CD4-positive, alpha-beta memory T cell (primary cell): Measurements from ENCODE around the gene IFNA21. TPM values are rescaled to one million over a fixed set of nuclear protein-coding genes. Genes with fewer than 3 reads are reported as not detected.

Experiments
- CTCF ChIA-PET: fragments of 350-600 bp; sonication (Branson Sonifier 250); formaldehyde crosslinking; loops from one replicate; lab custom pipeline; 2021; ENCODE audit warnings: inconsistent platforms; ENCODE audit not compliant: partially characterized antibody; lab: Charles Lee
- POLR2A ChIA-PET: fragments of 350-600 bp; sonication (Branson Sonifier 250); formaldehyde crosslinking; loops from one replicate; lab custom pipeline; 2021; ENCODE audit not compliant: partially characterized antibody; lab: Charles Lee
- DNase-seq, 5 donors: peaks; one replicate each; pipeline versions ENCODE4 v3.0.0 to v3.0.0-alpha.2; 2020 to 2022; ENCODE audit warnings: mixed read lengths in 1 of 5
- H3K27ac ChIP-seq: one replicate; pipeline ENCODE4 v1.7.0; 2013; ENCODE audit warnings: low read depth, low read length
- H3K27me3 ChIP-seq: 2 replicates; pipeline ENCODE4 v1.7.0; 2013; ENCODE audit warnings: mild to moderate bottlenecking, low read length, moderate library complexity; ENCODE audit not compliant: insufficient read depth
- H3K36me3 ChIP-seq: 2 replicates; pipeline ENCODE4 v1.7.0; 2013; ENCODE audit warnings: mild to moderate bottlenecking, low read length, moderate library complexity; ENCODE audit not compliant: insufficient read depth
- H3K4me1 ChIP-seq: 2 replicates; pipeline ENCODE4 v1.7.0; 2013; ENCODE audit warnings: mild to moderate bottlenecking, low read length, moderate library complexity; ENCODE audit not compliant: insufficient read depth
- H3K4me3 ChIP-seq, 2 donors: one replicate each; pipeline ENCODE4 v1.7.0; 2013; ENCODE audit warnings: low read length in 2 of 2, mild to moderate bottlenecking in 1 of 2
- H3K9me3 ChIP-seq, 2 donors: one replicate each; pipeline ENCODE4 v1.7.0; 2013; ENCODE audit warnings: low read length in 2 of 2, control low read depth in 1 of 2; ENCODE audit not compliant: control insufficient read depth in 1 of 2
- H3K27ac Mint-ChIP-seq, 7 donors: one replicate each; pipeline ENCODE4 v1.8.0; 2020 to 2021; ENCODE audit warnings: mixed read lengths in 7 of 7, mild to moderate bottlenecking in 6 of 7, inconsistent platforms in 3 of 7, moderate library complexity in 3 of 7
- H3K27me3 Mint-ChIP-seq, 2 donors: one replicate each; pipeline ENCODE4 v1.8.0; 2020 to 2021; ENCODE audit warnings: mixed read lengths in 2 of 2
- H3K36me3 Mint-ChIP-seq, 2 donors: one replicate each; pipeline ENCODE4 v1.8.0; 2020 to 2021; ENCODE audit warnings: mixed read lengths in 2 of 2, inconsistent platforms in 1 of 2, mild to moderate bottlenecking in 1 of 2
- H3K4me1 Mint-ChIP-seq, 4 donors: one replicate each; pipeline ENCODE4 v1.8.0; 2020 to 2021; ENCODE audit warnings: mixed read lengths in 4 of 4, mild to moderate bottlenecking in 1 of 4
- H3K4me3 Mint-ChIP-seq, 8 donors: one replicate each; pipeline ENCODE4 v1.8.0; 2020 to 2021; ENCODE audit warnings: mixed read lengths in 8 of 8, mild to moderate bottlenecking in 7 of 8, moderate library complexity in 6 of 8, inconsistent platforms in 3 of 8
- H3K9me3 Mint-ChIP-seq, 8 donors: one replicate each; pipeline ENCODE4 v1.8.0; 2020 to 2021; ENCODE audit warnings: mixed read lengths in 8 of 8, mild to moderate bottlenecking in 5 of 8, inconsistent platforms in 3 of 8, moderate library complexity in 1 of 8
- intact Hi-C: fragments of 100-400 bp; cut with micrococcal nuclease; formaldehyde crosslinking; loops from one replicate; pipeline ENCODE4 v1.15.1; 2023
- polyA plus RNA-seq, 2 donors: library from polyadenylated mRNA; unstranded; fragments of 300-500 nt; fragmentation: Illumina TruSeq; gene quantifications; one replicate each; pipeline ENCODE4 v1.2.3, GENCODE V29; 2021
- total RNA-seq, 2 experiments: library from RNA; stranded (reverse); gene quantifications; one replicate each; pipeline ENCODE4 v1.2.3, GENCODE V29; 2021

IFNA21 gene
- total and polyA plus RNA-seq, 4 experiments from 2014 or later, result not detected

- Histone ChIP-seq H3K4me1 (no peaks in the 10 kb centered on the region), H3K36me3 (no peaks in the 10 kb centered on the region), H3K27ac (no peak overlapping the region), H3K4me3 (no peak overlapping the region), H3K27me3 (no peaks in the 10 kb centered on the region), H3K9me3 (no peaks in the 10 kb centered on the region)
- H3K9me3 Mint-ChIP-seq, result no peaks in the 10 kb centered on the region
- intact Hi-C loops, result loop anchor here (10.0 kb wide), 2 partner anchors 434 to 564 kb away; partner anchors contain the start of gene FOCAD
- POLR2A ChIA-PET, result no interaction called here
- no peaks in the 10 kb centered on the region for H3K36me3 Mint-ChIP-seq
- no peaks in the 10 kb centered on the region for H3K4me1 Mint-ChIP-seq
- peaks cover 1 to 10% of the 10 kb centered on the region in 2 donors for H3K27me3 Mint-ChIP-seq
- H3K4me3 Mint-ChIP-seq, result no peak overlapping the region
- no peak for DNase-seq
- H3K27ac Mint-ChIP-seq, result peak overlapping the region in 1 of 7 donors; percentile 42
- CTCF ChIA-PET, result interaction anchor here (2.2 kb wide), 1 partner anchor 10 kb away, joined by 5 read pairs; no protein-coding TSS in a partner anchor
These were observed 47.2 kb downstream of the IFNA21 start for GRCh38 chr9:21119093-21119770.

Other genes with a start within 250 kb of the IFNA21 start
- gene HACD4, start 135.0 kb downstream of the IFNA21 start, total RNA-seq, result 10 to 100 TPM; 16.0 to 18.3 TPM
- 1 to 10 TPM; 5.3 to 7.9 TPM for gene HACD4, start 135.0 kb downstream of the IFNA21 start, polyA plus RNA-seq
- gene IFNB1, start 88.7 kb downstream of the IFNA21 start, total RNA-seq, result not detected
- gene IFNB1, start 88.7 kb downstream of the IFNA21 start, polyA plus RNA-seq, result under 1 TPM in 1 of 2 donors, not detected in 1; 0.40 TPM
- not detected for gene IFNW1, start 24.8 kb downstream of the IFNA21 start, total RNA-seq
- not detected for gene IFNW1, start 24.8 kb downstream of the IFNA21 start, polyA plus RNA-seq
- not detected for gene IFNA4, start 20.9 kb upstream of the IFNA21 start, total RNA-seq
- gene IFNA4, start 20.9 kb upstream of the IFNA21 start, polyA plus RNA-seq, result not detected
- gene IFNA7, start 35.5 kb upstream of the IFNA21 start, total RNA-seq, result not detected
- not detected for gene IFNA7, start 35.5 kb upstream of the IFNA21 start, polyA plus RNA-seq
- gene IFNA10, start 40.5 kb upstream of the IFNA21 start, total RNA-seq, result not detected
- gene IFNA10, start 40.5 kb upstream of the IFNA21 start, polyA plus RNA-seq, result not detected
- not detected for gene IFNA16, start 50.7 kb upstream of the IFNA21 start, total RNA-seq
- not detected for gene IFNA16, start 50.7 kb upstream of the IFNA21 start, polyA plus RNA-seq
- gene IFNA17, start 61.6 kb upstream of the IFNA21 start, total RNA-seq, result not detected
- gene IFNA17, start 61.6 kb upstream of the IFNA21 start, polyA plus RNA-seq, result not detected
- not detected for gene IFNA14, start 73.3 kb upstream of the IFNA21 start, total RNA-seq
- gene IFNA14, start 73.3 kb upstream of the IFNA21 start, polyA plus RNA-seq, result not detected
- gene IFNA5, start 138.7 kb upstream of the IFNA21 start, total RNA-seq, result not detected
- gene IFNA5, start 138.7 kb upstream of the IFNA21 start, polyA plus RNA-seq, result not detected
- gene KLHL9, start 168.7 kb upstream of the IFNA21 start, total RNA-seq, result 10 to 100 TPM; 38.7 to 40.1 TPM
- 10 to 100 TPM; 14.3 to 18.1 TPM for gene KLHL9, start 168.7 kb upstream of the IFNA21 start, polyA plus RNA-seq
- not detected for gene IFNA6, start 184.2 kb upstream of the IFNA21 start, total RNA-seq
- gene IFNA6, start 184.2 kb upstream of the IFNA21 start, polyA plus RNA-seq, result not detected
- not detected for gene IFNA13, start 201.4 kb upstream of the IFNA21 start, total RNA-seq
- not detected for gene IFNA13, start 201.4 kb upstream of the IFNA21 start, polyA plus RNA-seq
- gene IFNA2, start 218.7 kb upstream of the IFNA21 start, total RNA-seq, result not detected
- gene IFNA2, start 218.7 kb upstream of the IFNA21 start, polyA plus RNA-seq, result not detected
- gene IFNA8, start 242.5 kb upstream of the IFNA21 start, total RNA-seq, result not detected
- gene IFNA8, start 242.5 kb upstream of the IFNA21 start, polyA plus RNA-seq, result not detected